CD1c-positive myeloid dendritic cell (primary cell): ENCODE results near the gene OR52B2.

ENCODE experiments used
- DNase-seq: peaks from one replicate; pipeline ENCODE4 v3.0.0-alpha.2; 2016; ENCODE audit errors: extremely low spot score

Gene OR52B2

GRCh38 chr11:6170226-6170625 lies at the start of gene OR52B2:
OR52B2 (minus strand) TSS chr11:6170326; CDS start chr11:6170326, 0 bp downstream.
- no peak for DNase-seq

- DNase-seq, result peak; percentile 63
Measured at GRCh38 chr11:6219359-6219758, 49.2 kb upstream of the OR52B2 start.

DNA sequence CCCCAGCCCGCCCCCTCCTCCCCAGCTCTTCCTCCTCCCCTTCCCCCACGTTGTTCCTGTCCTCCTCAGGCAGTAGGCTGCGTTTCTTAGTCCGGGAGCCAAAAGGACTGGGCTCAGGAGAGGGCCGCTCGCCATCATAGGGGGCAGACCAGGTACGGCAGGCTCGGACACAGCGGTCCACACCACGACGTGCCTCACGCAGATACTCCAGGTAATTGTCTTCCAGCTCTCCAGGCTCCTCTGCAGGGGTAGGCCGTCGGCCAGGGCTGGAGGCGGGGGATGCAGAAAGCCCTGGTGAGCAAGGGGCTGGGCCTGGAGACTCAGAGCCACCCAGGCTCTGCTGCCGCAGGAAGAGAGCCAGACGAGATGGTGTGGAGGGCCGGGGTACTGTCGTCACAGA lies 47.6 kb upstream of the OR52B2 start:
- DNase-seq, result no peak

- DNase-seq, result no peak
Measured at GRCh38 chr11:6216501-6216900, 46.4 kb upstream of the OR52B2 start.

GRCh38 chr11:6214530-6214929 lies 44.4 kb upstream of the OR52B2 start:
- DNase-seq, result no peak

DNA sequence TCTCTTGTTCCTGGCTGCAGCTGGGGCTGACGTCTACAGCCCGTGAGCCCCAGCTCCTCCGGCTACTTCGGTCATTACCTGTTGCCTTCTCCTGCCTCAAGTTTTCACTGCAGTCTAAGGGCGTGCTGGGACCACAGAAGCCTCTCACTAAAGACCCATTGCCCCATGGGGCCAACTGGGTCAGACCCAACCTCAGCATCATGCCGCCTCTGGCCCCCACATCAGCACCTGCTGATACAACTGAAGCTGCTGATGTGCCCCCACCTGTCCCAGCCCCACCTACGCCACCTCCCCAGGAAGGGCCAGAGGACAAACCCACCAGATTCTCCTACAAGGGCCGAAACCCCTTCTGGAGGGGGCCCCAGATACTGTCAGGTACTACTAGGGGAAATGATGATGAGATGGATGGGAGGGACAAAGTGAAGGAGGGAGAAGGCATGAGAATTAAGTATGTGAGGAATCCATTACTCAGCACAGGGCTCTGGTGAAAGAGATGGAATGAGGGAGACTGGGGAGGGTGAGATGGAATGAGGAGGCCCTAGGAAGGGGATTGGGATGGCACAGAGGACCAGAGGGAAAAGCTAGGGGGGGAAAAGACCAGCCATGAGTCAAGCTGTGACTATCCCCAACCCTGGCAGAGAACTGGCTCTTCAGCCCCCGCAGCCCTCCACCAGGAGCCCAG lies 40.3 kb upstream of the OR52B2 start:
- no peak for DNase-seq

GRCh38 chr11:6209801-6210200 lies 39.7 kb upstream of the OR52B2 start:
- no peak for DNase-seq

- DNase-seq, result no peak
Measured at GRCh38 chr11:6206456-6207180, 36.5 kb upstream of the OR52B2 start.

DNA sequence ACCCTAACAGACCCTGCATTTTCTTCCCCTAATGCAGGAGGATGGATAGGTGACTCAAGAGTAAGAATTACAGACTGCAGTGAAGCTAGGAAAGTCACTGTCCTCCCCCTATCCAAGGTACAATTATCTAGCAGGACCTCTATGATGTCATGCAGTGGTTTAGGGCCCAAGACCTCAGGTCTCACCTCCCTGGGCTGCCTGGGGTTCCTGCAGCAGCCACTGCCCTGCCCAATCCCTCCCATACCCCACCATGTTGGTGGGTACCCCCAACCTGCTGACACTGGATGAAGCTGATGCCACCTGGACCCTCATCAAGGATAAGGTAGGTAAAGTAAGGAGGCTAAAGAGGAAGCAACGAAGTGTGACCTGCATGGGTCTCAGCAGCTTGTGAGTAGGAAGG lies 35.2 kb upstream of the OR52B2 start, which contains the start of gene C11orf42:
Gene C11orf42, plus strand, starts transcription at position 192 of the 400 bp plus-strand sequence. Its CDS starts 59 bp downstream, at position 251.
- no peak for DNase-seq

- peak; percentile 62 for DNase-seq
Measured at GRCh38 chr11:6204706-6205105, 34.6 kb upstream of the OR52B2 start.

- no peak for DNase-seq
Measured at GRCh38 chr11:6203327-6203726, 33.2 kb upstream of the OR52B2 start.

DNA sequence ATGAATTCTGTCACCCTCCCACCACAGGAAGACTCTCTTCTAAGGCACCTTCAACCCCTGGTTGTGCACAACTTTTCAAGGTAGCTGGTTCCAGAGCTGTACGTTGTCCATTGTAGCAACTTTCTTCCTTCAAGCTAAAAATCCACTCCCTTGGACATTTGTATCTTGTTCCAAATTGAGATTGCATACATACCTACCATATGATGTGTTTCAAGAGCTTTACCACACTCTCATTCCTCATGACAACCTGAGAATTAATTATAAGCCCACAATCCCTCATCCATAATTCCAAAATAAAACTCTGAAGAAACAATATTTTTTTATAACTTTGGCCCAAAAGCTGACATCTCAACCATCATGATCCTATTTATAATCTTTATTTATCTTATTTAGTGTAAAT lies 31.9 kb upstream of the OR52B2 start:
- no peak for DNase-seq

- peak; percentile 72 for DNase-seq
Measured at GRCh38 chr11:6201481-6201880, 31.4 kb upstream of the OR52B2 start.

DNA sequence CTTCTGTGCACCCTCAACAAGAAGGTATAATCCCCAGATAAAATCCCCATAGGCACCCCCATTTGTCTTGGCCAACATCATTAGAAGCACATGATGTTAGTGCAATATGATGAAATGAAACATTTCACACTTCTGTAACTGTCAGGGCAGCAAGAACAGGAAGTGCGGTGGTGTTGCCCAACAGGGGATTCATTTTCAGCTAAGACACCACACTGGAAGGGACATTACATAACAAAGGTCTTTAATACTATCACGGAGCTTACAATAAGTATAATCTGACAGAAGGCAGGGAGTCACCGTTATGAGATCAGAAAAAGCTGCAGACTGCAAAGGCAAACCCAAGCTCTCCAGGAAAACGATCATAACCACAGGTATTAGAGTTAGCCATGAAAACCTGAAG lies 30.8 kb upstream of the OR52B2 start:
- DNase-seq, result peak; percentile 93

DNA sequence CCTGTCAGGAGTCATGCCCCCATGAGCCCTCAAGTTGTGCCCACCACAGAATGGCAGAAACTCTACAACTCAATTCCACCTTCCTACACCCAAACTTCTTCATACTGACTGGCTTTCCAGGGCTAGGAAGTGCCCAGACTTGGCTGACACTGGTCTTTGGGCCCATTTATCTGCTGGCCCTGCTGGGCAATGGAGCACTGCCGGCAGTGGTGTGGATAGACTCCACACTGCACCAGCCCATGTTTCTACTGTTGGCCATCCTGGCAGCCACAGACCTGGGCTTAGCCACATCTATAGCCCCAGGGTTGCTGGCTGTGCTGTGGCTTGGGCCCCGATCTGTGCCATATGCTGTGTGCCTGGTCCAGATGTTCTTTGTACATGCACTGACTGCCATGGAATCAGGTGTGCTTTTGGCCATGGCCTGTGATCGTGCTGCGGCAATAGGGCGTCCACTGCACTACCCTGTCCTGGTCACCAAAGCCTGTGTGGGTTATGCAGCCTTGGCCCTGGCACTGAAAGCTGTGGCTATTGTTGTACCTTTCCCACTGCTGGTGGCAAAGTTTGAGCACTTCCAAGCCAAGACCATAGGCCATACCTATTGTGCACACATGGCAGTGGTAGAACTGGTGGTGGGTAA lies 29.2 kb upstream of the OR52B2 start, which contains the start of gene OR52W1:
Gene OR52W1, plus strand, starts transcription at position 51 of the 637 bp plus-strand sequence. Its CDS starts 0 bp downstream, at position 51.
- DNase-seq, result no peak

- no peak for DNase-seq
Measured at GRCh38 chr11:6197466-6198200, 27.5 kb upstream of the OR52B2 start.

DNA sequence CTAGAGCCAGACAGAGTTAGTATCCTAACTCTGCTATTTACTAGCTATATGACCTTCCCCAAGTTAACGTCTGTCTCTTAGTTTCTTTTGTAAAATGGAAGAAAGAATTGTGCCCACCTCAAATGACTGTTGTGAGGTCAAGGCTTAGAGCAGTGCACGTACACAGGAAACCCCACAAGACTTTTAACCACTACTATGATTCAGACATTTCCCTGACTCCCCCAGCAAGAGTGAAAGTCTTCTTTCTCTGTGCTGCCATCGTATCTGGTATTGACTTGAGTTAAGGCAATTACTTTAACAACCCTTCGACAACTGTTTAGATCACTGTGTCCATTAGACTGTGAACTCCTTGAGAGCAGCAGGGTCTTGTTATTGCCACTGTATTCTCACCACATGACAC lies 26.3 kb upstream of the OR52B2 start:
- no peak for DNase-seq

- peak; percentile 48 for DNase-seq
Measured at GRCh38 chr11:6194065-6194581, 24.0 kb upstream of the OR52B2 start.

DNA sequence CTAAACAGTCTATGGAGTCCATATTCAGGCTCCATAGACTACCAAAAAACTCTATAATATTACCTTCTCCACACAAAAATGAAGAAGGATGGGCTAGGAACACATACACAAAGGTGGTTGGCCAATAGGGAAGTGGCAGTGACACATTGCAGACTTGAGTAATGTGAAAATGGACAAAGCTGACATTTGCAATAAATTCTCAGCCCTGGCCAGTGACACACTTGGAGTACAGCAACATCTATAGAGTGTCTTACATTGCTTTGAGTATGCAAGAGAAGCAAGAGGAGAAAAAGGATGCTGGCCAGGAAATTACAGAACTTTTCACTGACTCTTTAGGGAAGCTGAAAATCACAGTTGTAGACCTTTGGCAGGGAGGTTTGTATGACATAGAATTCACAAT lies 21.6 kb upstream of the OR52B2 start:
- peak; percentile 39 for DNase-seq

DNA sequence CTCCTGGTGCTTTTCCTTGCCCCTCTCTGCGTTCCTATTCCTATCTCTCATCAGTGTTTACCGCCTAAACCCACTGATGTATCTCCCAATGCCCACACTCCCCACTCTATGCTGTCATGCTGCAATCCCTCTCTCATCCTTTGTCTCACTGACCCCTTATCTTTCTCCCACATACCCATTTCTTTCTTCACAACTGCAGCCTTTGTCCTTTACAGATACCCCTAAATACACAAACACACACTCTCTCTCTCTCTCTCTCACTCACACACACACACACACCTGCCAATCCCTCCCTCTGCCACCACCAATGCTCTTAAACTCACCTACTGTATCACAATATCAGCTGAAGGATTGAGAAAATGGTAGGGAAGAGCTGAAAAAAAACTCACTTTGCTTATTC lies 5.3 kb upstream of the OR52B2 start:
- no peak for DNase-seq

DNA sequence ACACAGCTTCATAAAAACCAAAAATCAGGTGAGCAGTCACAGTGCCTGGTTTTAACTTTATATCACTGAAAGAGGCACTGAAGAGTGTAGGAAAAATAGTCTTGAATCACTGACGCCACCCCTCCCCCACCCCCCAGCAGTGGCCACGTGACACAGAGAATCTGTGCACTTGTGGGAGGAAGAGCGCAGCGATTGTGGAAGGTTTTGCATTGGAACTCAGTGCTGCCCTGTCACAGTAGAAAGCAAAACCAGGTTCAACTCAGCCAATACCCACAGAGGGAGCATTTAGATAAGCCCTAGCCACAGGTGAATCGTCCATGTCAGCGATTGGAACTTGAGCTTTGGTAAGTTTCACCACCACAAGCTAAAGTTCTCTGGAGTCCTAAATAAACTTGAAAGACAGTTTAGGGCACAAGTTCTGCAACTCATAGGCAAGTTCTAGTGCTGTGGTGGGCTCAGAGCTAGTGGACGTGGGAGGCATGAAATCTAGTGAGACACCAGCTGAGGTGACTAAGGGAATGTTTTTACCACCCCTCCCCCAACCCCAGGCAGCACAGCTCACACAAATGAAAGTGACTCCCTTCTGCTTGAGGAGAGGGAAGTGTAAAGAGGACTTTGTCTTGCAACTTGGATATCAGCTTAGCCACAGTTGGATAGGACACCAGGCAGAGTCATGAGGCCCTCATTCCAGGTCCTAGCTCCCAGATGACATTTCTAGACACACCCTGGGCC lies 13.3 kb downstream of the OR52B2 start:
- DNase-seq, result no peak
